Dedifferentiated amniotic fluid mesenchymal stem cell (primary cell): Measurements from ENCODE around the gene ITPKB.
"Not testable (repeated sequence)": the region's sequence is repeated elsewhere in the genome, so short reads cannot be mapped to it uniquely, and the experiment has no call there.

Experiments used
- DNase-seq: peaks from one replicate; pipeline ENCODE4 v3.0.0-alpha.2; 2016; ENCODE audit errors: extremely low spot score

The ITPKB gene

GRCh38 chr1:226651041-226651731 lies 87.9 kb downstream of the ITPKB start:
- DNase-seq = no peak

GRCh38 chr1:226650236-226650841 lies 88.7 kb downstream of the ITPKB start:
- no peak for DNase-seq

DNA sequence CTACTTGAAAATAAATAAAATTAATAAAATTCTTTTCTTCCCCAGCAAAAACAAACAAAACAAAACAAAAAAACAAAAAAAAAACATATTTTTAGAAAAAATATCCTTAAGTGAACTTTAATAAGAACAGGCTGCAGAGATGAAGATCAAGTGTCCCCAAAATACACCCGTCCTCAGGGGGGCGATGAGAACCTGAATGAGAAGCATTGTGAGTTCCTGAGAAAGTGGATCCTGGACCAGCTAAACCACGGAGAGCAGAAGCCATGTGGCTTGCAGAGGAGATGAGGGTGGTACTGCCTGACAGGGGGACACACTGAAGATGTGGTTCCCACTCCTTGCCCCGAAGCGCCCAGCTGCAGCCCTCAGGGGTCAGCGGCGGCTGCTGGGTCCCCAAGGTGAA lies 89.3 kb downstream of the ITPKB start:
- no peak for DNase-seq

DNA sequence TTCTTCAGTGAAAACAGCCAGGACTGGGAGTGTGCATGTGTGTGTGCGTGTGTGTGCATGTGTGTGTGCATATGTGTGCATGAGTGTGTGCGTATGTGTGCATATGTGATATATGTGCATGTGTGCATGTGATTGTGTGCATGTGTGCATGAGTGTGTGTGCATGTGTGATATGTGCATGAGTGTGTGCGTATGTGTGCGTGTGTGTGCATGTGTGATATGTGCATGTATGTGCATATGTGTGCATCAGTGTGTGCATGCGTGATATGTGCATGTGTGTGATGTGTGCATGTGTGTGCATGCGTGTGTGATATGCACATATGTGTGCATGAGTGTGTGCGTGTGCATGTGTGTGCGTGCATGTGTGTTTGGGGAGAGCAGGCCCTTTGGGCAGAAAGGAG lies 89.8 kb downstream of the ITPKB start:
- no peak for DNase-seq

DNA sequence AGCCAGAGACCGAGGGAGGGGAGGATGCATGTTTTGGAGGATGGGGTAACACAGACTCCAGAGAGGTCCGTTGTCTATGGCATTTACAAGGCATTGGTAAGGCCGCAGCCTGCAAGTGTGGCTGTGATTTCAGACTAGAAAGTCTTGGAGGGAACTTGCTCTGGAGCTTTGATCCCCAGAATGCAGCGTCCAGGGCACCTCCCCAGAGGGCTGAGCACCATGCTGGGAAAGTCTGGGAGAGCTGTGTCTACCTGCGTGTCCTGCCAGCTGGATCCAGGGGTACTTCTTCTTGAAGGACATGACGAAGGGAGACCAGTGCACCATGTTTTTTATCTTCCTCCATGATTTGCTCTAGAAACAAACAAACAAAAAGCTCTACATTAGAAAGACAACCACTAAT lies 90.7 kb downstream of the ITPKB start:
- DNase-seq = no peak

- no peak for DNase-seq
Observed at GRCh38 chr1:226647719-226648118, 91.4 kb downstream of the ITPKB start.

- no peak for DNase-seq
Observed at GRCh38 chr1:226646870-226647449, 92.1 kb downstream of the ITPKB start.

DNA sequence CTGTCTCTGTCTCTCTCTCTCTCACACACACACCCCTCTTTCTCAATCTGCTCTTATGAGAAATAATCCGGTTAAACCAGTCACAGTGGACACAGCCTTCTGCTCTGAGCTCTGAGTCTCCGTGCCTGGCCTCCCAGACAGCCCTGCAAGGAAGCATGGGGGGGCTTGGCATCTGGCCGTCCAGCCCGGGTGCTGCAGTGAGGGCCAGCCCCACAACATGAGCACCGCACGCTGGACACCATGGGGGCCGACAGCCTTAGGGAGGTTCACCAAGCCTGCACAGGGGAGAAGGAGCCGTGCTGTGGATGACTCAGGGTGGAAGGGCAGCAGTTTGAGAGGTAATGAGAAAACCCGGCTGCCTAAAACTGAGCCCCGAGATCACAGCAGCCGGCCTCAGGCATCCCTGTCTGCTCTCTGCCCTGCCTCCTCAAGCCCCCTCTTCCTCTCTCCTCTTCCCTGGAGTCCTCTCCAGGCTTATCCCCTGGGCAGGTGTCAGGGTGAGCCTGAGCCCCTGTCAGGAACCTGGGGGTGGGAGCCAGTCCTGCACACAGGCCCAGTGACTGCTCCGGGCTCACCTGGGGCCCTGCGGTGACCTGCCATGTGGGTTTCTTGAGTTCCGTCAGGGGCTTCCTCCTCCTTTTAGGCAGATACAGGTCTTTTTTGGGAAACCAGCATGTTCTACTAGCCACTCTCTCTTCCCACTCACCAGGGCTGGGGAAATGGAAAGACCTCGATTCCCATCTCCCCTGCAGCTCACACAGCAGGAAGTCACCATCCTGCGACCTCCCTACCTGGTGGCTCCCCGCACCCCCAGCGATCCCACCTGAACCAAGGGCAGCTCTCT lies 92.8 kb downstream of the ITPKB start:
- DNase-seq = no peak

GRCh38 chr1:226645279-226645976 lies 93.7 kb downstream of the ITPKB start:
- no peak for DNase-seq

- no peak for DNase-seq
Observed at GRCh38 chr1:226644541-226645176, 94.4 kb downstream of the ITPKB start.

DNA sequence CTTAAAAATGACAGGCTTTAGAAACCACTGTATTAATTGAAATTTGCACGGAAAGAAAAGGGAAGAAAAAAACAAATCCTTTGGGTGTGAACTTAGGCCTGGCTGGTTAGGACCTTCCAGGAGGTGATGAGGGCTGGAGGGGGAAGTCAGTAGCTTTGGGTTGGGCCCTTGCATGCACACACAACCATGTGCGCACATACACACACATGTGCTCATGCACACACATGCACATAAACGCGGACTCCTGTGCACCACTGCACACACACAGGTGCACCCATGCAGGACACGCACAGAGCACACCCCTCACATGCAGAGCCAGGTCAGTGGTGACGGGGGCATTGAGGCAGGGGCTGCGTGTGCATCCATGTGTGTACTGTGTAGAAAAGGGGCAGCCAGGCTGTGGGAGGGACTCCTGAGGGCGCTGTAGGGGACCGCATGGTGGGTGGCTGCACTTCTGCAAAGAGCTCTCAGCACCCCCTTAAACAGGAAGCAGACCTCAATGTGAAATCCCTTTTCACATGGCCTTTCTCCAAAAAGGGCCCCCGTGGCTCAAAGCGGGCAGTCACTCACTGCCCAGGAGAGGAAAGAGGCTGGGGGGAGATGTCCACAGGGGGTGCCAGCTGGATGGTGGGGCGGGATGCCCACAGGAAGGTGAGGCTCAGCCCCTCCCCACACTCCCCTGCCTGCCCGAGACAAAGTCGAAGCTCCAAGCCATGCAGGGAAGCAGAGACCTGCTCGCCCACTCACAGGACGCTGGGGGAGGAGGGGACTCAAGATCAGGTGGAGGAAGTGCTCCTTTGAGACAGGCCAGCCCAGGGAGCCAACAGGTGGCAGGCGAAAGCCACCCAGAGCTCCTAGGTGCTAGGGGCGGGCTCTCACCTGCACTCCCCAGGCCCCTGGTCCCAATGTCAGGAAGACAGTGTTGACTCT lies 95.2 kb downstream of the ITPKB start:
- no peak for DNase-seq

DNA sequence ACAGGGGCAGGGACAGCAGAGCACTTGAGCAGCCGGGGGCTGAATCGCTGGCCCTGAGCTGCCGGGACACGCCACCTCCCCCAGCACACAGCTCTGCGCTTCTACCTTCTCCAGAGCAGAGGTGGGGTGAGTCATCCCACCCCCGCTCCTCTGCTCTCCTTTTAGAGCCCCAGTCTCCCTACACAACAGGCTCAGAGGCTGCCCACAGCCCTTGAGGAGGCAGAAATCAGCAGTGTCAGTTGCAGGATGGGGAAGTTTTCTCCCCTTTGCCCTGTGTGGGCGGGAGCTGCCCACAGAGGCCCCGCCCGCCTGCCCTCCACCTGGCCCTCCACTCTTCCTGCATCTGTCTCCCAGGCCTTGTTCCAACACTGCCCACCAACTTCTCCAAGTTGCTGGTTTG lies 95.9 kb downstream of the ITPKB start:
- DNase-seq = no peak

- no peak for DNase-seq
Observed at GRCh38 chr1:226642421-226642820, 96.7 kb downstream of the ITPKB start.

DNA sequence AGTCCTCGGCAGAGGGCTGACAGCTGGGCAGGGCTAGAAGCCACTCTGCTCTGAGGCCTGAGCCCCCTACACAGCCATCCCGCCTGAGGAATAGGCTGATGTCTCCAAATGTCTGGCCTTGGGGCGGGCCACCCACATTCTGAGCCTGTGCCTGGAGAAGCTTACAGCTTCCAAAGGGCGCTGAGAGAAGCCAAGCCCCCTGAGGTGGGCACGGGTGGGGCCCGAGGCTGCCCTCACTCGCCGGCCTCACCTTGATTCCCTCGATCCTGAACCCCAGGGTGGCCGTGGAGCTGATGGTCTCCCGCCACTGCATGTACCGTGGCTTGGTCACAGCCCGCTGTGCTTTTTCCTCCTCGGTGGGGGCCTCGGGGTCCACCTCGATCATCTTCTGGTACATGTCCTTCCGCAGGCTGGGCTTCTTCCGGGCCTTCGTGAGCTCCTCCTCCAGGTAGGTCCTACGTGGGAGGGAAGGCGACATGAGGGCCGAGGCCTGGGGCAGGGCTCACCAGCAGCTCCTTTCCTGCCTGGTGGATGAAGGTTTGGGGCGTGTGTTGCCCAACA lies 97.3 kb downstream of the ITPKB start:
- no peak for DNase-seq

DNA sequence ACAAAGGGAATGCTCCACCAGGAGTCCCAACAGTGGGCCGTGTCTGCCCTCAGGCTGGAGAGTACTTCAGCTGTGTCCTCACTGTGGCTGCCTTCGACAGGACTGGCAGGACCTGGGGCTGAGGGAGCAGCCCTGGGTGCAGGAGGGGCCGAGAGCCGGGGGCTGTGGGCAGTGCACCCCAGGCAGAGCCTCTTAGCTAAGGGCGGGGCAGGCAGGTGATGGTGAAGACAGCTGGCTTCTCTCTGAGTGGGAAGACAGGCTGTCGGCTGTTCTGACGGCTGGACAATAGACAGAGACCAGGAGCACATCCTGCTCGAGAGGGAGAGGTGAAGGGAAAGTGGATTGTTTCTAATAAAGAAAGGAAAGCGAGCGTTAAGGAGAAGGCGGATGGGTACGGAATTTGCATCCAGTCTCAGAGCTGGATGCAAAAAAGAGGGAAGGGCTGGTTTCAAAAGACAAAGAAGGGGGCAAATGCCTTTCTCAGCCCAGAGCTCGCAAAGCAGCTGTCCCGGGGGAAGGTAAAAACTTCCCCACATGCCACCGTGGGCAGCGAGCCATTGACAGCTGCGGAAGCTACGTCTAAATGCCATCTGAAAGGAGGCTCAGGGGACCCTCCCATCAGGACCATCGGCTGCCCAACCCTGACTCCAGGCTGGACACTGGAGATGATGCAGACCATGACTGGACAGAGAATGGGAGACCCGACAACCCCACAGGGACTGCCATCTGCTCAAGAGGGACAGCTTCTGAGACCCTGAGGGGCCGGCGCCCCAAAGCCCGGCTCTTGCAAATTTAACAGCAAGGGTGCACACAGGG lies 98.6 kb downstream of the ITPKB start:
- no peak for DNase-seq

DNA sequence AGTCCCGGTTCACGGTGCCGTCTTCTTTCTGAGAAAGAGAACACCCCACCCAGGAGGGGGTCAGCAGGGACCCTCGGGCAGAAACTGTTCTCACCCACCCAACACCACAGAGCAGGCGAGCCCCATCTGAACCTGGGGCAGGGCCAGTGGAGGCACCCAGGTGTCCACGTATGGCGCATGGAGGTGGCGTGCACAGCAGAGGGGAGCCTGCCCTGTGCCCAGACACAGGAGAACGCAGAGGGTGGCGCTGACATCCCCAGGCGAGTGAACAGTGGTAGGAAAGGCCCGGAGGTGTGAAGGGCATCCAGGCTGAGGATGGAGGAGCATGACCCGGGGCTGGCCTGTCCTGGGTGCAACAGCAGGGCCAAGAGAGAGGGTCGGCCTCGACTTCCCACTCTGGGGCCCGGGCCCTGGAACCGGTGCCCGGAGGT lies 99.4 kb downstream of the ITPKB start:
- DNase-seq = no peak

DNA sequence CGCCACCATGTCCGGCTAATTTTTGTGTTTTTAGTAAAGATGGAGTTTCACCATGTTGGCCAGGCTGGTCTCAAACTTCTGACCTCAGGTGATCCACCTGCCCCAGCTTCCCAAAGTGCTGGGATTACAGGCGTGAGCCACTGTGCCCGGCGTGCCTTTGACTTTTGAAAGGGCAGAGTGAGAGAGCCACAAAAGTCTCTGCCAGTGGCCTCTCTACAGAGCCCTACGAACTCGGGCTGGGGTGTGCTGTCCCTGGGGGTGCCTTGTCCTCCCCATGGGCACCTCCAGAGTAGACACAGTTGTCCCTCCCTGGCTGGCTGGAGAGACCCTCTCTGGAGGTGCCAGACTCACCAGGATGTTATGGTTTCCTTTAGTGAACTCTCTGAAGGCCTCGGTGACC lies 99.9 kb downstream of the ITPKB start:
- not testable (repeated sequence) for DNase-seq

- DNase-seq = no peak
Observed at GRCh38 chr1:226638608-226639007, 100.5 kb downstream of the ITPKB start.

DNA sequence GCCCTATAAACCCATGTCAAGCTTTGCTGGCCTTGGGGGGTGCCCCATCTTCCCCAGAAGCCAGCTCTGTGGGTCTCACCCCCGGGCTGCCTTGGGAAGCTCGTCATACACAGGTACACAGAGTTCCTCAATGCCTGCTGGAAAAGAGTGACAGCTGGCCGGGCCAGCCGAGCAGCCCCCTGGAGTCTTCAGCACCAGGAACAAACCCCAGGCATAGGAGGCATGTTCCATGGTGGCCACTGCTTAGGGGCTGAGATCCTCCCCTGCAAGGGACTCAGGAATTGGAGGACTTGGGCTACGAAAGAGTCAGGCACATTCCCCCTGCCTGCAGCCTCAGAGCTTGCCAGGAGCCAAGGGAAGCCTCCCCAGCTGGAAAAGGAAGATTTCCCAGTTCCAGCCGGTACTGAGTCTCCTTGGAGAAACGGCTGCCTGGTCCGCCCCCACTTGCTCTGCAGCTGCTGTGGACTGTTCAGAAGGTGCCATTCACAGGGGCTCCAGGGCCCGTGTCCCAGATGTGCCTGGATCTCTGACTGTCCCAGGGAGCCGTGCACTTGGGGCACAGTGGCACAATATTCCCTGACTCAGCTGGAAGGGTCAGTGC lies 101.0 kb downstream of the ITPKB start:
- DNase-seq = no peak
